ENCODE results near the gene MATK. TPM values are rescaled to one million over a fixed set of nuclear protein-coding genes. Genes with fewer than 3 reads are reported as not detected.

Gene MATK
- total RNA-seq, 2 experiments from 2014 or later: 39.9 to 44.0 TPM

DNA sequence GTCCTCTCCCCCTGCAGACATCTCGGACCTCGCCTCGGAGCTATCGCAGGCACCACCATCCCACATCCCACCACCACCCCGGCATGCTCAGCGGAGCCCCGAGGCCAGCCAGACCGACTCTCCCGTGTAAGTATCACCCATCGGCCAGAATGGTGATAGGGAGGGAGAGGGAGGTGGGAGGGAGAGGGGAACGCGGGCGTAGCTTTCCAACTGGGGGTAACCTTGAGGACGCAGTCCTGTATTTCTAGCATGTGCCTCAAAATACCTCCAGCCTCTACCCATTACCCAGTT lies 51.9 kb downstream of the MATK start:
- H3K27ac Mint-ChIP-seq: no peak overlapping the region
- ATAC-seq: no peak
- ChIA-PET POLR2A (no interaction called here), CTCF (interaction anchor here (1.2 kb wide), 1 partner anchor 22 kb away, joined by 4 read pairs; no protein-coding TSS in a partner anchor)
- peaks cover 11% of the 10 kb centered on the region for H3K4me1 Mint-ChIP-seq (ENCODE audit: low read depth)
- H3K27me3 Mint-ChIP-seq (ENCODE audit: low read depth): peaks cover 3% of the 10 kb centered on the region
- H3K4me3 Mint-ChIP-seq: no peak overlapping the region
- H3K9me3 Mint-ChIP-seq (ENCODE audit: insufficient read depth): no peaks in the 10 kb centered on the region
- no peaks in the 10 kb centered on the region for H3K36me3 Mint-ChIP-seq (ENCODE audit: low read depth)
- DNase-seq: no peak

DNA sequence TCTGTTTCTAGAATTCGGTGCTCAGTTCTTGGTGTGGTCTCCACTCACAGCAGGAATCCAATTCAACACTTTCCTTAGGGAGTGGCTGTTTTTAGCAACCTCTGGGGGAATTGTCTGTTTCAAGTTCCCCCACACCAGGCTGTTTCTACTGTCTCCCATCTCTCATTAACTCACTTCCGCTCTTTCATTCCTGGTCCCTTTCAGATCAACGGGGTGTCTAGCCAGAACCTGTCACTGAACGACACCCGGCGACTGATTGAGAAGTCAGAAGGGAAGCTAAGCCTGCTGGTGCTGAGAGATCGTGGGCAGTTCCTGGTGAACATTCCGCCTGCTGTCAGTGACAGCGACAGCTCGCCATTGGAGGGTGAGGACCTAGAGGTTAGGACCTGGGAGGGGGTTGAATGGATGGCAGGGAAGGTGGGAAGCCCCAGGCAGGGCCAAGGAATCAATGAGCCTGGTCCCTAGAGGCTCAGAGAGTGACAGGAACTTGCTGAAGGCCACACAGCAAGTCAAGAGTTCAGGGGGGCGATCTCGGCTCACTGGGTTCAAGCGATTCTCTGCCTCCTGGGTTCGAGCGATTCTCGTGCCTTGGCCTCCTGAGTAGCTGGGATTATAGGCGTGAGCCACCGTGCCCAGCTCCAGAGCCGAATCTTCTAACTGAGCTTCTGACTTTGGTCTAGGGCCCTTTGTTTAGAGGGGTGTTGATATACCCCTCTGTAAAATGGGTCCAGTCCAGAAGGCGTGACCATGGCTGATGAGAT lies 52.5 kb downstream of the MATK start:
- Mint-ChIP-seq H3K4me1 (ENCODE audit: low read depth) (peaks cover 6% of the 10 kb centered on the region), H3K27ac (no peak overlapping the region), H3K9me3 (ENCODE audit: insufficient read depth) (no peaks in the 10 kb centered on the region), H3K27me3 (ENCODE audit: low read depth) (peaks cover 3% of the 10 kb centered on the region), H3K4me3 (no peak overlapping the region), H3K36me3 (ENCODE audit: low read depth) (no peaks in the 10 kb centered on the region)
- ChIA-PET POLR2A (no interaction called here), CTCF (interaction anchor here (1.2 kb wide), 1 partner anchor 22 kb away, joined by 4 read pairs; no protein-coding TSS in a partner anchor)
- no peak for DNase-seq
- no peak for ATAC-seq

DNA sequence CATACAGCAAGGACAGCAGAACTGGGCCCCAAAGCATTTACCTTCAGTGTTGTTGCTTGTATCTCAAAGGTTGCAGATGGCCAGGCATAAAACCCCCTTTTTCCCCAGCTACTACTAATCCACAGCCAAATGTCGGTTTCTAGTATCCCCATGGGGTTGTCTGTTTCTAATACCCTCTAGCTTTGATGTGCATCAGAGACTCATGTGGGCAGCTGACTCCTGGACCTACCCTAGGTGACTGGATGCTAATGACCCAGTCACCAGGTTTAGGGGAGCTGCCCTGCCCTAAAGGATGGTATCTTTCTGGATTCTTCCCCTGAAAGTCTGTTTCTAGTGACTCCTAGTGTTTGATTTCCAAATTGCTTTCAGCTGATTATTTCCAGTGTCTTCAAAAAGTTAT lies 54.1 kb downstream of the MATK start:
- no peak for ATAC-seq
- ChIA-PET CTCF (no interaction called here), POLR2A (no interaction called here)
- Mint-ChIP-seq H3K27me3 (ENCODE audit: low read depth) (peaks cover under 1% of the 10 kb centered on the region), H3K27ac (no peak overlapping the region), H3K4me3 (no peak overlapping the region), H3K36me3 (ENCODE audit: low read depth) (no peaks in the 10 kb centered on the region), H3K4me1 (ENCODE audit: low read depth) (no peaks in the 10 kb centered on the region), H3K9me3 (ENCODE audit: insufficient read depth) (no peaks in the 10 kb centered on the region)
- DNase-seq: no peak

DNA sequence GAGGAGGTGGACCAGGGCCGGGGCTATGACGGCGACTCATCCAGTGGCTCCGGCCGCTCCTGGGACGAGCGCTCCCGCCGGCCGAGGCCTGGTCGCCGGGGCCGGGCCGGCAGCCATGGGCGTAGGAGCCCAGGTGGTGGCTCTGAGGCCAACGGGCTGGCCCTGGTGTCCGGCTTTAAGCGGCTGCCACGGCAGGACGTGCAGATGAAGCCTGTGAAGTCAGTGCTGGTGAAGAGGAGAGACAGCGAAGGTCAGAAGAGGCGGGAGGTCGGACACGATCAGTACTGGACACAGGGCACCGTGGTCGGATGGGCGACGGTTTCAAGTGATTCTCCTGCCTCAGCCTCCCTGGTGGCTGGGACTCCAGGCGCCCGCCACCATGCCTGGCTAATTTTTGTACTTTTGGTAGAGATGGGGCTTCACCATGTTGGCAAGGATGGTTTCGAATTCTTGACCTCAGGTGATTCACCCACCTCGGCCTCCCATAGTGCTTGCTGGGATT lies 55.7 kb downstream of the MATK start:
- ATAC-seq (no peak), DNase-seq (no peak)
- POLR2A ChIA-PET: no interaction called here
- Mint-ChIP-seq H3K9me3 (ENCODE audit: insufficient read depth) (no peaks in the 10 kb centered on the region), H3K27me3 (ENCODE audit: low read depth) (no peaks in the 10 kb centered on the region), H3K4me1 (ENCODE audit: low read depth) (no peaks in the 10 kb centered on the region), H3K36me3 (ENCODE audit: low read depth) (no peaks in the 10 kb centered on the region), H3K27ac (no peak overlapping the region), H3K4me3 (no peak overlapping the region)
- CTCF ChIA-PET: interaction anchor here (1.0 kb wide), 1 partner anchor 10 kb away, joined by 3 read pairs; no protein-coding TSS in a partner anchor

Other genes with a start within 250 kb of the MATK start
- gene TEKTIP1, start 247.2 kb downstream of the MATK start, total RNA-seq: 1 to 10 TPM; 8.3 to 9.4 TPM
- gene MFSD12, start 228.8 kb downstream of the MATK start, total RNA-seq: 10 to 100 TPM; 61.0 to 63.5 TPM
- 10 to 100 TPM; 45.0 to 51.2 TPM for gene HMG20B, start 213.4 kb downstream of the MATK start, total RNA-seq
- under 1 TPM; 0.26 to 0.31 TPM for gene GIPC3, start 200.9 kb downstream of the MATK start, total RNA-seq
- gene TBXA2R, start 179.5 kb downstream of the MATK start, total RNA-seq: 1 to 10 TPM; 2.6 to 2.8 TPM
- gene CACTIN, start 159.6 kb downstream of the MATK start, total RNA-seq: 10 to 100 TPM; 31.2 to 37.0 TPM
- 10 to 100 TPM; 19.7 to 20.0 TPM for gene PIP5K1C, start 85.9 kb downstream of the MATK start, total RNA-seq
- 1 to 10 TPM; 1.3 TPM for gene TJP3, start 78.0 kb downstream of the MATK start, total RNA-seq
- 10 to 100 TPM; 39.6 to 40.5 TPM for gene APBA3, start 24.7 kb downstream of the MATK start, total RNA-seq
- gene MRPL54, start 23.7 kb downstream of the MATK start, total RNA-seq: 10 to 100 TPM; 66.9 to 71.4 TPM
- not detected for gene RAX2, start 14.2 kb downstream of the MATK start, total RNA-seq
- gene ZFR2, start 82.7 kb upstream of the MATK start, total RNA-seq: under 1 TPM; 0.24 to 0.42 TPM
- gene ATCAY, start 94.3 kb upstream of the MATK start, total RNA-seq: not detected
- gene NMRK2, start 146.7 kb upstream of the MATK start, total RNA-seq: not detected
- 10 to 100 TPM; 43.0 to 44.9 TPM for gene DAPK3, start 184.7 kb upstream of the MATK start, total RNA-seq
- 1,000 to 10,000 TPM; 1,524 to 1,558 TPM for gene EEF2, start 199.1 kb upstream of the MATK start, total RNA-seq
- gene PIAS4, start 221.4 kb upstream of the MATK start, total RNA-seq: 10 to 100 TPM; 34.2 to 35.6 TPM

All from activated CD8-positive, alpha-beta T cell treated with anti-CD3 and anti-CD28 coated beads, Interleukin-2, amount 10 ng/mL, durations not matched to agents 7 days and 5 days (primary cell).